HG03135 (cell line): Measurements from ENCODE around the gene HHAT.

ENCODE experiments used
- ATAC-seq: cut with Tn5 transposase; IDR thresholded peaks from one replicate; pipeline ENCODE4 v1.9.1; 2021; ENCODE audit warnings: mild to moderate bottlenecking, moderate library complexity; ENCODE audit not compliant: unreplicated experiment

The HHAT gene

DNA sequence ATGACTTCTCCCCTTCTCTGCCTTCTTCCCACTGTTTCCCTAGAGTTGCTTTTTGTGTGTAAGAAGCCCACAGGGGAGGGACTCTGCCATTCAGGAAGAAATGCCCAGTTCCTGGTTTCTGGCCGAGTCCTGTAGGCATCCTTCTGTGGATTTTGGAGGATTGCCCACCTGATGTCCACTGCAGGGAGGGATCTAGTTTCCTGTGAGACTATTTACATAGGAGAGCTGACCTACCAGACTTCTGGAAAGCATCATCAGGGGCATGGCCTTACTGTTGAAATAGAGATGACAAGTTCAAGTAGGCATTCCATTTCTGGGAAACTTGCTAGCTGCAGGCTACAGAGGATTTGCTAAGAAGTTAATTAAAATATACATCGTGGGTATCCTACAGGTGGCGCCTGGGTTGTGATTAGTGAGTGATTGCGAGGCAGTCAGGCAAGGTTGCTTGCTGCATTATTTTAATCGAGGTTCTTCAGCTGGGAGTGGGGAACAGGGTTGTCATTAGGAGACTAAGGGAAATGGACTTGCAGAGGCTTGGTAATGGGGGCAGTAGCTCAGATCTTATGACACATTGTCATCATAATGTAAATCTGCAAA lies 148.7 kb downstream of the HHAT start:
- no peak for ATAC-seq

GRCh38 chr1:210478820-210479219 lies 150.1 kb downstream of the HHAT start:
- ATAC-seq = no peak

GRCh38 chr1:210482491-210482890 lies 153.8 kb downstream of the HHAT start:
- ATAC-seq = no peak

- ATAC-seq = no peak
These were observed 154.4 kb downstream of the HHAT start for GRCh38 chr1:210482945-210483617.

- ATAC-seq = no peak
These were observed 155.1 kb downstream of the HHAT start for GRCh38 chr1:210483821-210484220.

DNA sequence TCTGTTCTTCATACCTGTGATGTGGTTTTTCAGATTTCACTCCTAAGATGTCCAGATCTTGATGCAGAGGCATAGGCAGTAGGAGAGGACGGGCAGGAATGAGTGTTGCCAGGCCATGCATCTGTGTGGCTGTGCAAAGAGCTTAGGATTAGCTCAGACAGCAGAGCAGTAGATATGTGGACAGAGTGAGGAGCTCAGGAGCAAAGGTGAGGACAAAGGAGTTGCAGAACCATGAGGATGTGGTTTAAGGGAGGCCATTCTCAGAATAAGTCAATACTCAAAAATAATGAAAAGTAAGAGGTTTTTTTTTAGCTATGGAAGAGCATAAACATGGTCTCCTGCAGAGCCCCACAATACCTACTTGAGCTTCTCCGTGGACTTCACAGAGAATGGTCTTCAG lies 158.3 kb downstream of the HHAT start:
- ATAC-seq = no peak

- no peak for ATAC-seq
These were observed 160.8 kb downstream of the HHAT start for GRCh38 chr1:210489491-210489890.

DNA sequence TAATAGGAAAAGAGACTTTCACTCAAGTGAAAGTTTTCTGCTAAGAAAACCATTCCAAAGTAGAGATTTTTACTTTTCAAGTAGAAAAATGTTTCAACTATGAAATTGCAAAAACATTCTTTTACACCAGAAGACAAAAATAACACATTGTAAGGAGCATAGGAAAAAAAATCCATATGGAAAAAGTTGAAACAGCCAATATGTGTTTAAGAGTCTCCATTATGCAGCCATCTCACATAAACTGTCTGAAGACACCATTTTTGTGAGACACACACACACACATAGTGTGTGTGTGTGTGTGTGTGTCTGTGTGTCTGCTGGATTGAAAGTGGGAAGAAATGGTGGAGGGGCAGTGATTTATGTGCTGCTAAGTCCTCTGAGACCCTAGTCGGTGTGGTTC lies 162.1 kb downstream of the HHAT start:
- no peak for ATAC-seq

DNA sequence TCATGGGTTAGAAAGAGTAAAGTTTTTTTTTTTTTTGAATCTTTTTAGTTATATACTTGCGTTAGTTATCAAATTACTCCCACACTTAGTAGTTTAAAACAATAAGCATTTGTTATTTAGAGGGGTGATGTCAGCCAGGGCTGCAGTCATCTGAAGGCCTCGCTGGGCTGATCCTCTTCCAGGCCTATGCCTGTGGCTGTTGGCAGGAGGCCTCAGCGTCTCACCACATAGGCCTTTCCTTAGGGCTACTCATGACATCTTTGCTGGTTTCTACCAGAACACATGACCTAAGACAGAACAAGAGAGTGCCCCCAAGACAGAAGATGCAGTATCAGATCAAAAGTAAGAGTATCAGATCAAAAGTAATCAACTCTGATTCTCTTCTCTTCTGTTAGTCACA lies 167.4 kb downstream of the HHAT start:
- no peak for ATAC-seq

DNA sequence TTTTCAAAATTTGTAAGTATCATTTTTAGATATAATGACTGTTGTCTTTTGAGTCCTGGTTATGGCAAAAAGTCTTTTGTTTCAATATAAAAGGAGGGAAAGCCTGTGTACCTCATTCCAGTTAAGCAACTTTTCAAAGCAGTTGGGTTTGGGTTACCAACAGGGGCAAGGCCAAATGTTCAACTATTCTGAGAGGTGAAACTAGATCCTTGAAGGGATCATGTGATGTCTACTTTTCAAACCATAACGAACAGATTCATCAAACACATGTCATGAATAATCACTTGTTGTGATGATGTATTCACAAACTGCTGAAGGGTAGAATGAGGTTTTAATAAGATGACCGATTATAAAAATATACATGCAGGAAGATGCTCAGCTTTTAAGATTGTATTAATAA lies 171.3 kb downstream of the HHAT start:
- ATAC-seq = no peak

GRCh38 chr1:210500831-210501230 lies 172.1 kb downstream of the HHAT start:
- ATAC-seq = no peak

- no peak for ATAC-seq
These were observed 175.6 kb downstream of the HHAT start for GRCh38 chr1:210504286-210504685.

DNA sequence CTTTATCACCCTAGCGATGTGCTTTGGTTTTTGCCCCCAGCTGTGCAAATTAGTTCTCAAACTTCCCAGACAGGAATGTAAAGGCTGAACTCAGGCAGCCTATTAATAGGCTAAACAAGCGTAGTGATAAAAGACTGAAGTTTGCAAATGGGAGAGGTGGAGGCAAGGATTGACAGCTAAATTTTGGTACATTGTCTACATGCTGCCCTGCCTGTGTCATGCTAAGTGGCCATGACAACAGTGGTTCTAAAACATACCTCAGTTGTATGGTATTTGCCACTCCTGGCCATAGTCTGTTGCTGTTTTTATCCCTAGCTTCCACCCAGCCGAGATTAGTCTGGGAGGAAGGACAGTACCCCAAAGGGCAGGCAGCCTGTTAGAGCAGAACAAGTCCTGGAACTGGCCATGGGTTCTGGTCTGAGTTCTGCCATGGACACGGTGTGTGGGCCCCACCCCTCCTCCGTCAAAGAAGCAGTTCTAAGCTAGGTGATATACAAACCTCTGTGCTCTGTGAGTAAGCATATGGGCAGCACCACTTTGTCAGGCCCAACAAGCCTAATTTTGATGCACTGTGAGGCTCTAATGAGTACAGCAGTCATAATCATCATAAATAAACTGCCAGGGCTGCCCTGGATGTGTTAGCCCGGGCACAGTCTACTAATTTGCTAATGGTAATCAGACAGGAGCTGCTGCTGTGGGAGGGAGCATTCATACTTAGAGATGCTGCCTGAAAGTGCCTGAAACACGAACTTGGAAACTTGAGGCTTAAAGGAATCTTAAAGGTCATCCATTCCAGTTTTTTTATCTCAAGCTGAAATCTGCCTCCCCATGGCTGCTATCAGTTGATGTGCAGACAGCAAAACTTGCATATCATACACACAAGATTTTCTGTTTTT lies 177.1 kb downstream of the HHAT start:
- ATAC-seq = no peak

DNA sequence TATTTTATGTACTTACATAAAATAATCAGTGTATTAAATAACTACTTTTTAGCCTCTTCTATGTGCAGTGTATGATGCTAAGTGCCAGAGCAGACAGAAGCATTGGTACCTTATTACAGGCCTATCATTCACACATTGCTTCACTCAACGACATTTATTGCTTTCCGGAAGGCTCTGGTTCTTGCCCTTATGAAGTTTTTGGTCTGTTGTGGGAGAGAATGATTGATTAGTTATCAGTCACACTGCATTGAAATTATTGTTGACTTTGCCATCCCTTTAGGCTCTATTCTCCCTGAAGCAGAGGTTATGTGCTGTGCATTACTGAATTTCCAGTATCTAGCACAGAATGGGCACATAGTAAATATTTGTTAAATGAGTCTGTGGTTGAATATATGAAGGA lies 178.0 kb downstream of the HHAT start:
- ATAC-seq = no peak

GRCh38 chr1:210516092-210516656 lies 187.5 kb downstream of the HHAT start:
- no peak for ATAC-seq

DNA sequence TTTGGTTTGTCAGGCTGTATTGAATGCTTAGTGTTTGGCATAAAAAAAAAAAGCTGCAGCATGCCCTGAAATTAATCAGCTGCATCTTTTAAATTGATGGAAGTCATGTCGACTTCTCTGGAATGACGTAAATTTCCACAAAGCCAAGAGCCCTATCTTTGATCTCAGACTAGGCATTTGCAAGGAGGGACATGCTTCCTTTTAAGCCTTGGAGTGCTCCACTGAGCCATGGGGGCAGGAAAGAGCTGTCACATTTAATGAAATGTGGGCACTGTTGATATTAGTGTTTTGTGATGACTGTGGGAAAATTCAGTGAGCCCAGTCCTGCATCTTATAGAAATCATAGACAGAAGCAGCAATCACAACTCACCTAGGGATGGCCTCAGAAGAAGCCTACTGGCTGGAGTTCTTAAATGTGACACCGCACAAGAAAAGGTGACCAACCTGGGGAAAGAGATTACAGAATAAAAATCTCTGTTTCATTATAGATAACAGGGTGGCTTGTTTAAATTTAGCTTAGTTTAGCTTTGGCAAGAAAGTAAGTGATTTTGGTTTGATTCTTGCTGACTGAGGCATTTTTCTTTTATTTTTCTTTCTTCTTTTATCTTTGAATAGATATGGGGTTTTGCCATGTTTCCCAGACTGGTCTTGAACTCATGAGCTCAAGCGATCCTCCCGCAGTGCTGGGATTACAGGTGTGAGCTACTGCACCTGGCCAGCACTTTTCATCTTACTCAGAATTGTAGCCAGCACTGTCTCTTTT lies 188.2 kb downstream of the HHAT start:
- no peak for ATAC-seq

- no peak for ATAC-seq
These were observed 195.1 kb downstream of the HHAT start for GRCh38 chr1:210523830-210524229.

DNA sequence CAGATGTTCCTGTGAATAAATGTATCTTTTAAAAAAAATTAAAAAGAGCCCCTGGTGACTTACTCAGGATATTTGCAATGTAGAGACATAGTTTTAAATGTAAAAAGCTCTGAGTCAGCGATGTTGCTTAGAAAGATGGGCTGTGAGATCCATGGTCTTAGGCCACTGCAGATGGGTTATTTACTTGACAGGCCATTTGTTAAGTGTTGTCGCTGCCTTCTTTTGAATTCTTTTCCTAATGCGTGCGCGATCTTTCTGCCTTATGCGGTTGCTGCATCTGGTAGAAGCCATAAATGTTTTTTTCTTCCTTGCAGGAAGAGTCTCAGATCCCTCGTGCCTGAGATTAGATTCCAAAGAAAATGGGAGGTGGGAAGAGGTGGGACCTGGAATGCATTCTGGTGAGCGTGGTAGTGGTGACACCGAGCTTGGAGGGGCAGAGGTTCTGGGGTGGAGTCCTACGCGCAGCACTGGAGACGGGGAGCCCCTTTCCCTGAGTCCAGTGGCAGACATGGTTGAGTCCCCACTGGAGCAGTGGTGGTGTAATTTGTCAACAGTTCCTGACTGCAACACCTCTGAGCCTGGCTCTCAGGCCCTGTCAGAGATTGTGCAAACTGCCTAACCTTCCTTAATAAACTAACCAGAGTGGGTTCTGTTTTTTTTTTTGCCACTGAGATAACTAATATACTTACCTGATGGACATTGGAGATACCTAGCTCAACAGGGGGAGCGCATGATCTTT lies 197.2 kb downstream of the HHAT start:
- ATAC-seq = no peak

DNA sequence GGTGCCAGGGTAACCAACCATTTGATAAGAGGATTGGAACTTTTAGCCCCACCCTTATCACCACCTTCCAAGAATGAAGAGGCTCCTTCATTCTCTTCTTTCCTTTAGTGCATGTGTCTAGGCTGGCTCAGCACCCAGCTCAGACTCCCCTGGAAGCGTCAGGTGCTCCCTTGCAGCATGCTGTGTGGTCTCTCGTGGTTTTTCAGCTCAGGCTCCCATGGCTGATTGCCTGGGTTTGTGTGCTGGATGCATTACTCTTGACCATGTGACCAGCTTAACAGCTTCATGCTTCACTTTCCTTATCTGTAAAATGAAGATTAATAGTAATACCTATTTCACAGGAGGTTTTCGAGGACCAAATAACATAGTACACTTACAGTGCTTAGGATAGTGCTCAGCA lies 198.4 kb downstream of the HHAT start:
- no peak for ATAC-seq
